NT2/D1 (cell line): ENCODE data around the gene HCAR1.
"Not testable (repeated sequence)": the region's sequence is repeated elsewhere in the genome, so short reads cannot be mapped to it uniquely, and the experiment has no call there.

Experiments used
- DNase-seq: peaks from one replicate; pipeline ENCODE4 v3.0.0-alpha.2; 2011; ENCODE audit warnings: low read depth, low spot score
- H3K27me3 ChIP-seq: 2 replicates; pipeline ENCODE4 v1.6.0; 2011; ENCODE audit warnings: mild to moderate bottlenecking; ENCODE audit not compliant: insufficient read length, insufficient read depth
- H3K36me3 ChIP-seq: 2 replicates; pipeline ENCODE4 v1.6.1; 2011; ENCODE audit warnings: mild to moderate bottlenecking, low read length, mixed read lengths; ENCODE audit not compliant: insufficient read depth, insufficient read length
- H3K4me1 ChIP-seq: 2 replicates; pipeline ENCODE4 v1.5.1; 2011; ENCODE audit not compliant: insufficient read depth, insufficient read length
- H3K4me3 ChIP-seq: 2 replicates; pipeline ENCODE4 v1.5.1; 2011; ENCODE audit warnings: low read depth; ENCODE audit not compliant: insufficient read length
- H3K9ac ChIP-seq: 2 replicates; pipeline ENCODE4 v1.6.0; 2011; ENCODE audit warnings: low read depth; ENCODE audit not compliant: insufficient read length
- H3K9me3 ChIP-seq: 2 replicates; pipeline ENCODE4 v1.5.1; 2011; ENCODE audit warnings: mild to moderate bottlenecking, low read length; ENCODE audit not compliant: insufficient read depth
- SUZ12 ChIP-seq: IDR thresholded peaks from 2 replicates; pipeline ENCODE4 v1.6.1; 2011; ENCODE audit not compliant: insufficient read length, insufficient read depth; ENCODE audit errors: extremely low read depth
- YY1 ChIP-seq: IDR thresholded peaks from 2 replicates; pipeline ENCODE4 v1.6.1; 2011; ENCODE audit not compliant: insufficient read length, insufficient read depth
- ZNF274 ChIP-seq: IDR thresholded peaks from 2 replicates; pipeline ENCODE4 v1.6.1; 2011; ENCODE audit warnings: mild to moderate bottlenecking, low read depth, low read length

HCAR1 gene

DNA sequence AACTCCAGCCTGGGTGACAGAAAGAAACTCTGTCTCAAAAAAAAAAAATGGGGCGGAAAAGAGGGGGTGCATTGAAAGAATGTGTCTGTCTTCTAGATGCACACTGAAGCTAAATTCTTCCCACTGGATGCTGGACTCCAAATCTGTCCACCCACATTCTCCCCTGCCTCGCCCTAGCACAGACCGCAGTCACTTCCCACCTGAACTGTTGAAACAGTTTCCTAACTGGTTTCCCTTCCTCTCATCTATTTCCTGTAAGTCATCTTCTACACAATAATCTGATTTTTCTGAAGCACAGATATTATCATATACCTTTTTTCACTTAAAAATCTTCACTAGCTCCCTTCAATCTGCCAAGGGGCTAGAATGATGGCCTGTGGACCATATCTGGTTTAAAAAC lies 1.5 kb upstream of the HCAR1 start:
- peaks cover 2% of the 10 kb centered on the region for H3K4me1 ChIP-seq
- no peak for DNase-seq
- no peaks in the 10 kb centered on the region for H3K36me3 ChIP-seq
- TF ChIP-seq SUZ12 (no peak), YY1 (no peak), ZNF274 (no peak)
- no peaks in the 10 kb centered on the region for H3K27me3 ChIP-seq
- no peak overlapping the region for H3K4me3 ChIP-seq
- H3K9me3 ChIP-seq = peaks cover 9% of the 10 kb centered on the region; the same call in 1 of the 2 replicates
- no peak overlapping the region for H3K9ac ChIP-seq

GRCh38 chr12:122729583-122730214 lies 945 bp downstream of the HCAR1 start:
- no peak for DNase-seq
- Histone ChIP-seq H3K9me3 (no peaks in the 10 kb centered on the region), H3K36me3 (no peaks in the 10 kb centered on the region), H3K9ac (peak overlapping the region; percentile 39), H3K4me1 (peaks cover 2% of the 10 kb centered on the region), H3K27me3 (no peaks in the 10 kb centered on the region), H3K4me3 (no peak overlapping the region)
- no peak for TF ChIP-seq ZNF274
- TF ChIP-seq SUZ12 = no peak
- TF ChIP-seq YY1 = no peak

GRCh38 chr12:122726080-122726558 lies 4.5 kb downstream of the HCAR1 start:
- Histone ChIP-seq H3K9me3 (no peaks in the 10 kb centered on the region), H3K4me3 (no peak overlapping the region), H3K4me1 (no peaks in the 10 kb centered on the region), H3K36me3 (no peaks in the 10 kb centered on the region), H3K27me3 (no peaks in the 10 kb centered on the region), H3K9ac (no peak overlapping the region)
- TF ChIP-seq YY1 = no peak
- no peak for TF ChIP-seq SUZ12
- no peak for TF ChIP-seq ZNF274
- peak; percentile 56 for DNase-seq

- Histone ChIP-seq H3K9me3 (no peaks in the 10 kb centered on the region), H3K9ac (no peak overlapping the region), H3K27me3 (no peaks in the 10 kb centered on the region), H3K4me3 (no peak overlapping the region), H3K36me3 (no peaks in the 10 kb centered on the region), H3K4me1 (no peaks in the 10 kb centered on the region)
- DNase-seq = no peak
- TF ChIP-seq SUZ12 = no peak
- TF ChIP-seq YY1 = no peak
- no peak for TF ChIP-seq ZNF274
Measured at GRCh38 chr12:122725452-122726079, 5.1 kb downstream of the HCAR1 start.

DNA sequence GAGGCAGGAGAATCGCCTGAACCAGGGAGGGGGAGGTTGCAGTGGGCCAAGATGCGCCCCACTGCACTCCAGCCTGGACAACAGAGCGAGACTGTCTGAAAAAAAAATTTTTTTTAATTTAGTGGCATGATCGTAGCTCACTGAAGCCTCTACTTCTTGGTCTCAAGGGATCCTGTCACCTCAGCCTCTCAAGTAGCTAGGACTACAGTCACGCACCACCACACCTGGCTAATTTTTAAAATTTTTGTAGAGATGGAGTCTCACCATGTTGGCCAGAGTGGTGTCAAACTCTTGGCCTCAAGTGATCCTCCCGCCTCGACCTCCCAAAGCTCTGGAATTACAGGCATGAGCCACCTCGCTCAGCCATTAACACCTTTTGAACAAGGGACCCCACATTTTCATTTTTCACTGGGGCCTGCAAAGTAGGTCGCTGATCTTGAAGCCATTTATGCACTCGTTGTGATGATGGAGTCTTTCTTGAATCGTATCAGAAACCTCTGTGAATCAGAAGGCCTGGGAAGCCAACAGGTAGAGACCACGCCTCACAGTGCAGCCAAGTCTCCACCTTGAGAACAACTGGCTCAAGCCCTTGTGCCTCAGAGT lies 5.9 kb downstream of the HCAR1 start:
- Histone ChIP-seq H3K36me3 (no peaks in the 10 kb centered on the region), H3K9ac (no peak overlapping the region), H3K4me3 (no peak overlapping the region), H3K9me3 (no peaks in the 10 kb centered on the region), H3K27me3 (no peaks in the 10 kb centered on the region), H3K4me1 (no peaks in the 10 kb centered on the region)
- no peak for DNase-seq
- no peak for TF ChIP-seq ZNF274
- TF ChIP-seq YY1 = no peak
- TF ChIP-seq SUZ12 = no peak

- Histone ChIP-seq H3K4me3 (no peak overlapping the region), H3K4me1 (no peaks in the 10 kb centered on the region), H3K9me3 (no peaks in the 10 kb centered on the region), H3K36me3 (no peaks in the 10 kb centered on the region), H3K9ac (no peak overlapping the region), H3K27me3 (no peaks in the 10 kb centered on the region)
- no peak for TF ChIP-seq ZNF274
- no peak for TF ChIP-seq SUZ12
- TF ChIP-seq YY1 = no peak
- DNase-seq = no peak
Measured at GRCh38 chr12:122722387-122722786, 8.3 kb downstream of the HCAR1 start.

DNA sequence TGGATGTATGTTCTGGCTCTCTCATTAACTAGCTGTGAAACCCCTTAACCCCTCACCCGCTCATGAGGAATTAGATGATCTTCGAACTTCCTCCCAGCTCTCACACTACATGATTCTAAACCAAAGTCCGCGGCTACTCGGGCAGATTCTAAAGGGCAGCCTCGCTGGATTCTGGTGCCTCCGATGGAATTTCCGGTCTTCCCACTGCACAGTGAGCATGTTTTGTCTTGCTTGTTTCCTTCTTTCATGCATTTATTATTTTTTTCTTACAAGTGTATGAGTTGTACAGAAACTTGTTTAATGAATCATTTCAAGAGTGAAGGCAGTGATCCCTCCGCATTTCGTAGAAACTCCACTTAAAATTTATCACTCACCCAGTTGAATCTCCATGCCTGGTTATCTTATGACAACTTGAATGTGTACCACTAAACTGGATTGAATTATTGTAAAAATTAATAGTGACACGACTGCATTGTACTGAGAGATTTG lies 9.5 kb downstream of the HCAR1 start:
- no peak overlapping the region for H3K9ac ChIP-seq
- no peaks in the 10 kb centered on the region for H3K4me1 ChIP-seq
- TF ChIP-seq SUZ12 = no peak
- H3K27me3 ChIP-seq = no peaks in the 10 kb centered on the region
- DNase-seq = no peak
- H3K4me3 ChIP-seq = no peak overlapping the region
- H3K36me3 ChIP-seq = no peaks in the 10 kb centered on the region
- H3K9me3 ChIP-seq = no peaks in the 10 kb centered on the region

DNA sequence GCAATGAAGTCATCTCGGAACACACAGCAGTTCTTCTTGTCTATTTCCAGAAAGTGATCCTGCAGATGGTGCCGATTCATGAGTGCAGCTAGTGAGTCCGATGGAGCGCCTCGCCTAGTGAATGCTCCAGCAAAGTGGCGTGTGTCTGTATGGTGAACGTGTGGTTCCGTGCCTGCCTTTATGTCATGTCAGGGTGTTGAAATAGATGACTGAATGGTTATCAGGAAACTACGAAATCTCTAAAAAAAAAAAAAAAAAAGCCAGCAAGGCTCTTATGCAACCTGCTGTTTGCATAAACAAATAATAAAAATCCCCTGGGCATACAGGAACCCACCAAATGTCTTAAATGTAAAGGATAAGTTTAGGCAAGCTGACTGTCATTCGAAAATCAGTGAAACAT lies 14.0 kb downstream of the HCAR1 start, which contains the start of gene HCAR3:
TSS of gene HCAR3 (minus strand) at position 154 of the 400 bp plus-strand sequence. CDS start at position 80, 74 bp downstream.
- not testable (repeated sequence) for H3K36me3 ChIP-seq, H3K4me1 ChIP-seq, H3K9ac ChIP-seq, H3K4me3 ChIP-seq, H3K9me3 ChIP-seq, DNase-seq, H3K27me3 ChIP-seq

DNA sequence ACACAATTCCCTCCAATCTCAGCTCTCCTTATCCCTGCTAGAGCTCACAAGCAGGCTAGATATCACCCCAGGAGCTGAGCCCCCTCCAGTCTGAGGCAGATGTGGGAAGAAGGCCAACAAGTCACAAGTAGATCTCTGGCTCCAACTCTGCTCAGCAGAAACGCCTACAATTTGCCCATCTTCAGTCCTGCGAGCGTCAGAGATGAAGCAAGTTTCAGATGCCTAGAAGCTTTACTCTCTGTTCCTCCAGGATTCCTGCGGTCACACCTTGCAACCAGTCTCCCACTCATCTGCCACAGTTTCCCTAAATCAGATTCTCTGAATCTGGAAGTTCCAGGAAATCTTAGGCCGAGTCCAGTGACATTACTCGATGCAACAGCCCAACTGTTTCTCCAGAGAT lies 15.4 kb downstream of the HCAR1 start:
- not testable (repeated sequence) for H3K9me3 ChIP-seq, H3K36me3 ChIP-seq, H3K9ac ChIP-seq, DNase-seq, H3K4me3 ChIP-seq, H3K27me3 ChIP-seq, H3K4me1 ChIP-seq
